Measurements from ENCODE around the gene PER3. TPM values are rescaled to one million over a fixed set of nuclear protein-coding genes. Genes with fewer than 3 reads are reported as not detected.

Gene PER3
- total RNA-seq, 1 experiment from 2014 or later = 5.8 TPM

DNA sequence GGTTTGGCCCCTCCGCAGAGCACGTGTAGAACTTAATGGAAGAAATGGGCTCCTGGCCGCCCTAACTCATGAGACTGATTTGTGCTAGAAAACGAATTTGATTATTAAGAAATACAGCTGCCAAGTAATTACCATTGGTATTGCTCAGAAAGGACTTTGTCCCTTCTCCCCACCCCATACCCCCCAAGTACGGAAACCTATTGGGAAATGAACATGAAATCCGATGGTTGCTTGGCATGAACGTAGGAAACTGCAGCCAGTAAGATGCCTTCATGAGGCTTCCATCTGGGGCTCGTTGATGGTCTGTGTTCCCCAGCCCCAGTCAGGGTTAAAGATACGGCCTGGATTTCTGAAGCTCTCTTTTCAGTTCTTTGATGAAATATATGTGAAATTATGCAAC, 21.4 kb downstream of the PER3 start (continued):
- TF ChIP-seq MAX (IDR thresholded peaks at IDR 0.05) = no peak

GRCh38 chr1:7808253-7808844, 24.3 kb downstream of the PER3 start:
- CTCF ChIA-PET = interaction anchor here (0.6 to 1.5 kb wide), 17 partner anchors 9 to 541 kb away, joined by 3 to 12 read pairs (median 4); no protein-coding TSS in a partner anchor
- Histone ChIP-seq H3K9me3 (ENCODE audit: control insufficient read depth in 1 of 2, insufficient read depth in 1 of 2, low read depth in 1 of 2, low read length in 2 of 2) (peaks cover 4 to 5% of the 10 kb centered on the region in 2 experiments; a peak in 3 of 4 replicates), H3K79me2 (ENCODE audit: insufficient read depth, low read length) (no peaks in the 10 kb centered on the region), H3K27me3 (ENCODE audit: insufficient read depth, low read length) (no peaks in the 10 kb centered on the region), H3K36me3 (ENCODE audit: control insufficient read depth in 1 of 2, insufficient read depth in 2 of 2, low read length in 2 of 2) (peaks cover 2 to 9% of the 10 kb centered on the region in 2 experiments; a peak in 1 of 4 replicates), H3K4me3 (replicated peaks in 1 of 2; ENCODE audit: low read depth in 1 of 2, low read length in 2 of 2) (no peak overlapping the region), H3K4me2 (ENCODE audit: low read length) (no peak overlapping the region), H3K9ac (ENCODE audit: low read length) (no peak overlapping the region), H3K4me1 (ENCODE audit: control insufficient read depth in 1 of 2, insufficient read depth in 2 of 2, low read length in 2 of 2) (peaks cover 3 to 11% of the 10 kb centered on the region in 2 experiments; a peak in 3 of 4 replicates), H2AFZ (ENCODE audit: low read depth, low read length, poor library complexity, severe bottlenecking) (no peak overlapping the region), H3K27ac (ENCODE audit: low read depth, low read length) (no peak overlapping the region), H4K20me1 (ENCODE audit: insufficient read depth) (no peaks in the 10 kb centered on the region), H3K9me2 (ENCODE audit: insufficient read depth) (no peaks in the 10 kb centered on the region)
- no TSS peak for BruUV-seq (replicated peaks)
- DNase-seq (ENCODE audit: low read depth, low spot score) (peak; percentile 37), ATAC-seq (peak; percentile 77)
- intact Hi-C loops (cut with micrococcal nuclease) = loop anchor here (1.0 kb wide), 1 partner anchor 94 kb away; no protein-coding TSS in a partner anchor
- no peak for TF ChIP-seq CEBPB (IDR thresholded peaks at IDR 0.05; ENCODE audit: low read depth)
- TF ChIP-seq RAD21 (IDR thresholded peaks at IDR 0.05; ENCODE audit: low read depth) = peak; percentile 78
- TF ChIP-seq SIN3A (IDR thresholded peaks at IDR 0.05; ENCODE audit: low read depth) = no peak
- TF ChIP-seq, protein P1, sequence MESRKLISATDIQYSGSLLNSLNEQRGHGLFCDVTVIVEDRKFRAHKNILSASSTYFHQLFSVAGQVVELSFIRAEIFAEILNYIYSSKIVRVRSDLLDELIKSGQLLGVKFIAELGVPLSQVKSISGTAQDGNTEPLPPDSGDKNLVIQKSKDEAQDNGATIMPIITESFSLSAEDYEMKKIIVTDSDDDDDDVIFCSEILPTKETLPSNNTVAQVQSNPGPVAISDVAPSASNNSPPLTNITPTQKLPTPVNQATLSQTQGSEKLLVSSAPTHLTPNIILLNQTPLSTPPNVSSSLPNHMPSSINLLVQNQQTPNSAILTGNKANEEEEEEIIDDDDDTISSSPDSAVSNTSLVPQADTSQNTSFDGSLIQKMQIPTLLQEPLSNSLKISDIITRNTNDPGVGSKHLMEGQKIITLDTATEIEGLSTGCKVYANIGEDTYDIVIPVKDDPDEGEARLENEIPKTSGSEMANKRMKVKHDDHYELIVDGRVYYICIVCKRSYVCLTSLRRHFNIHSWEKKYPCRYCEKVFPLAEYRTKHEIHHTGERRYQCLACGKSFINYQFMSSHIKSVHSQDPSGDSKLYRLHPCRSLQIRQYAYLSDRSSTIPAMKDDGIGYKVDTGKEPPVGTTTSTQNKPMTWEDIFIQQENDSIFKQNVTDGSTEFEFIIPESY (IDR thresholded peaks at IDR 0.05; ENCODE audit: extremely low read depth, insufficient replicate concordance, low read length) = no peak
- TF ChIP-seq, protein P2, sequence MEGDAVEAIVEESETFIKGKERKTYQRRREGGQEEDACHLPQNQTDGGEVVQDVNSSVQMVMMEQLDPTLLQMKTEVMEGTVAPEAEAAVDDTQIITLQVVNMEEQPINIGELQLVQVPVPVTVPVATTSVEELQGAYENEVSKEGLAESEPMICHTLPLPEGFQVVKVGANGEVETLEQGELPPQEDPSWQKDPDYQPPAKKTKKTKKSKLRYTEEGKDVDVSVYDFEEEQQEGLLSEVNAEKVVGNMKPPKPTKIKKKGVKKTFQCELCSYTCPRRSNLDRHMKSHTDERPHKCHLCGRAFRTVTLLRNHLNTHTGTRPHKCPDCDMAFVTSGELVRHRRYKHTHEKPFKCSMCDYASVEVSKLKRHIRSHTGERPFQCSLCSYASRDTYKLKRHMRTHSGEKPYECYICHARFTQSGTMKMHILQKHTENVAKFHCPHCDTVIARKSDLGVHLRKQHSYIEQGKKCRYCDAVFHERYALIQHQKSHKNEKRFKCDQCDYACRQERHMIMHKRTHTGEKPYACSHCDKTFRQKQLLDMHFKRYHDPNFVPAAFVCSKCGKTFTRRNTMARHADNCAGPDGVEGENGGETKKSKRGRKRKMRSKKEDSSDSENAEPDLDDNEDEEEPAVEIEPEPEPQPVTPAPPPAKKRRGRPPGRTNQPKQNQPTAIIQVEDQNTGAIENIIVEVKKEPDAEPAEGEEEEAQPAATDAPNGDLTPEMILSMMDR (IDR thresholded peaks at IDR 0.05 in 2 of 3, conservative IDR thresholded peaks at IDR 0.05 in 1 of 3; ENCODE audit: borderline replicate concordance in 1 of 3, insufficient read depth in 1 of 3, low read depth in 2 of 3, low read length in 2 of 3) = peak; percentile 52 to 82 (median 65); a peak in 5 of 6 replicates
- POLR2A ChIA-PET = interaction anchor here (0.7 kb wide), 1 partner anchor 101 kb away, joined by 3 read pairs; no protein-coding TSS in a partner anchor
- RAD21 ChIA-PET (ENCODE audit: low non-redundant PET in 1 of 2, low total read pairs in 2 of 2, uncharacterized antibody in 2 of 2, unreplicated experiment in 2 of 2) = interaction anchor here (0.7 to 1.0 kb wide), 3 partner anchors 13 to 167 kb away, joined by 3 to 5 read pairs (median 3); no protein-coding TSS in a partner anchor

Data from HCT116 (cell line).